Measurements from ENCODE around the gene ARHGAP8. TPM values are rescaled to one million over a fixed set of nuclear protein-coding genes. Genes with fewer than 3 reads are reported as not detected.

Gene ARHGAP8
- total and polyA plus RNA-seq, 2 donors (not counting 1 experiment from before 2014, with no cell fraction given): 0.37 TPM; not detected in 1

DNA sequence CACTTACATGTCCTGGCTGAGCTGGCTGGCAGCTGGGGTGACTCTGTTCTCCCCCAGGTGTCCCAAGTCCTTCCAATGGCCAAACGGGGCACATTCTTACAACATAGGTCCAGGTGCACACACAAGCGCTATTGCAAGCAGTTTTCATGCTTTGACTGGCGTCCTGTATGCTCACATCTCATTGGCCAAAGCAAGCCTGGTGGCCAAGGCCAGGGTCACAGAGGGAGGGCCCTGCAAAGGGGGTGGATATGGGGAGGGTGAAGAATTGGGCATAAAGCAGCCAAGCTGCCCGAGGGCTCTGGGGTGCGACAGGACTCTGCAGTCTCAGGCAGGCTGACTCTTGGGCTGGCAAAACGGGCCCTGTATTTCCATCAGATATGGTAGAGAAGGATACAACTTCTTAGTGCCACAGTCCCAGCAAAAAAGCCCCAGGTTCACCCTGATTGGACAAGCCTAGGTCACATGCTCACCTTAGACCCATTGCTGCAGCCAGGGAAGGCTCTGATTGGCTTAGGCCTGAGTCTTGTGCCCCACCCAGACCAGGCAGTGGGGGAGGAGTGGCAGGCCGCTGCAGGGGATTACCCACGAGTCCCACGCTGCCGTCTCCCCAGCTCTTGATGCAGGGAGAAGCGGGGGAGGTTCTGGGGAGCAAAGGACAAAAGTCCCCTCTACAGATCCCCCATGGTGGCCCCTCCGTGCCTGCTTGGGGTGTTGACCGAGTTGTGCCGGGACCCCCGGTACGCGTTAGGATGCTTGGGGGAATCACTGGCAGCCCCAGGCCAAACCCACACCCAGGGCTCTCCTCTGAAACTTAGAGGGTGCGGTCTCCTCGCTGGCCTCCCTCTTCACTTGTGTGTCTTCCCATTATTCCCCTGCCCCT is 110.8 kb downstream of the ARHGAP8 start:
- no peaks in the 10 kb centered on the region for H4K20me1 ChIP-seq (ENCODE audit: control insufficient read depth, insufficient read depth, low read length, poor library complexity, severe bottlenecking)
- DNase-seq (no peak), ATAC-seq (ENCODE audit: low read depth) (no peak)
- no peak overlapping the region for H3K4me2 ChIP-seq (replicated peaks; ENCODE audit: low read depth, low read length, poor library complexity, severe bottlenecking)
- TF ChIP-seq, protein P1, sequence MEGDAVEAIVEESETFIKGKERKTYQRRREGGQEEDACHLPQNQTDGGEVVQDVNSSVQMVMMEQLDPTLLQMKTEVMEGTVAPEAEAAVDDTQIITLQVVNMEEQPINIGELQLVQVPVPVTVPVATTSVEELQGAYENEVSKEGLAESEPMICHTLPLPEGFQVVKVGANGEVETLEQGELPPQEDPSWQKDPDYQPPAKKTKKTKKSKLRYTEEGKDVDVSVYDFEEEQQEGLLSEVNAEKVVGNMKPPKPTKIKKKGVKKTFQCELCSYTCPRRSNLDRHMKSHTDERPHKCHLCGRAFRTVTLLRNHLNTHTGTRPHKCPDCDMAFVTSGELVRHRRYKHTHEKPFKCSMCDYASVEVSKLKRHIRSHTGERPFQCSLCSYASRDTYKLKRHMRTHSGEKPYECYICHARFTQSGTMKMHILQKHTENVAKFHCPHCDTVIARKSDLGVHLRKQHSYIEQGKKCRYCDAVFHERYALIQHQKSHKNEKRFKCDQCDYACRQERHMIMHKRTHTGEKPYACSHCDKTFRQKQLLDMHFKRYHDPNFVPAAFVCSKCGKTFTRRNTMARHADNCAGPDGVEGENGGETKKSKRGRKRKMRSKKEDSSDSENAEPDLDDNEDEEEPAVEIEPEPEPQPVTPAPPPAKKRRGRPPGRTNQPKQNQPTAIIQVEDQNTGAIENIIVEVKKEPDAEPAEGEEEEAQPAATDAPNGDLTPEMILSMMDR (IDR thresholded peaks at IDR 0.05): no peak
- TF ChIP-seq EZH2 (IDR thresholded peaks at IDR 0.05; ENCODE audit: borderline replicate concordance, insufficient read depth, low read depth, low read length, poor library complexity, severe bottlenecking): no peak
- H3K9me3 ChIP-seq (ENCODE audit: control extremely low read depth in 1 of 3, control insufficient read depth in 2 of 3, insufficient read depth in 1 of 3, low read length in 2 of 3): no peaks in the 10 kb centered on the region
- no peaks in the 10 kb centered on the region for H3K36me3 ChIP-seq (replicated peaks in 1 of 2; ENCODE audit: control extremely low read depth in 1 of 2, control insufficient read depth in 1 of 2, extremely low read depth in 1 of 2, insufficient read depth in 2 of 2, low read length in 1 of 2)
- POLR2A ChIA-PET: no interaction called here
- H3K79me2 ChIP-seq (ENCODE audit: control insufficient read depth, insufficient read depth, low read length): no peaks in the 10 kb centered on the region
- no peak overlapping the region for H3K27ac Mint-ChIP-seq
- peaks cover 2% of the 10 kb centered on the region for H3K27me3 Mint-ChIP-seq
- CTCF ChIA-PET: no interaction called here
- no peak overlapping the region for H3K4me3 ChIP-seq (ENCODE audit: control extremely low read depth in 1 of 5, extremely low read depth in 1 of 5, insufficient read depth in 1 of 5, low read depth in 2 of 5, low read length in 4 of 5)
- H3K4me1 ChIP-seq (ENCODE audit: control insufficient read depth in 2 of 2, insufficient read depth in 2 of 2, low read length in 2 of 2): no peaks in the 10 kb centered on the region
- no peak overlapping the region for H2AFZ ChIP-seq (ENCODE audit: insufficient read depth, low read depth, low read length, poor library complexity, severe bottlenecking)
- H3K9ac ChIP-seq (ENCODE audit: low read length): no peak overlapping the region
- no peak overlapping the region for H3K27ac ChIP-seq (ENCODE audit: low read length in 2 of 2)
- intact Hi-C loops (cut with micrococcal nuclease): no loop called here
- 91% methylated on average over 15 of the region's 19 CpGs for WGBS (ENCODE audit: insufficient coverage)
- H3K27me3 ChIP-seq (replicated peaks in 1 of 4; ENCODE audit: control extremely low read depth in 1 of 4, control insufficient read depth in 3 of 4, insufficient read depth in 4 of 4, low read length in 3 of 4): no peaks in the 10 kb centered on the region
- H3K9me3 Mint-ChIP-seq (ENCODE audit: insufficient read depth): no peaks in the 10 kb centered on the region
- H3K4me3 Mint-ChIP-seq: no peak overlapping the region
- H3K4me1 Mint-ChIP-seq: no peaks in the 10 kb centered on the region

Measured in B cell (primary cell).